ENCODE data around the gene TNFRSF19. TPM values are rescaled to one million over a fixed set of nuclear protein-coding genes. Genes with fewer than 3 reads are reported as not detected.

Gene TNFRSF19
- total and polyA plus RNA-seq, 2 of the 8 experiments (the other 6 are each of a cell fraction or from before 2014, with no cell fraction given) = 0.50 to 0.95 TPM

DNA sequence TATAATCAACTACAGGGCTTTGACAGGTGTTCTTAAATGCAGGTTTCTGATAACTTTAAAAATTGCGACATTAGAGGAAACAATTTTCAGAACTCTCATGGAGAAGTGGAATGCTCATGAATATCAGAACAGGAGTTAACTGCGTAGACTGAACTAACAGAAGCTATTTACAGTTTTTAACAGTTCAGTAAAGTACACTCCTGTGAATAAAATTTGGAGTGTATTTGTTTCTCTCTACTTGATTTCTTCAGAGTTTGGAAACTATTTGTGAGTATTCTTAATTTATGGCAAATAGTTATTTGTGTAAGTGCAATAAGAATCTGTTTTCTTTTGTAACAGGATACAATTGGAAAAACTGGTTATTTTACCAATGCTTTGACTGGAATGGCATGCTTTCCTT is 114.4 kb downstream of the TNFRSF19 start (continued):
- TF ChIP-seq, protein P1, sequence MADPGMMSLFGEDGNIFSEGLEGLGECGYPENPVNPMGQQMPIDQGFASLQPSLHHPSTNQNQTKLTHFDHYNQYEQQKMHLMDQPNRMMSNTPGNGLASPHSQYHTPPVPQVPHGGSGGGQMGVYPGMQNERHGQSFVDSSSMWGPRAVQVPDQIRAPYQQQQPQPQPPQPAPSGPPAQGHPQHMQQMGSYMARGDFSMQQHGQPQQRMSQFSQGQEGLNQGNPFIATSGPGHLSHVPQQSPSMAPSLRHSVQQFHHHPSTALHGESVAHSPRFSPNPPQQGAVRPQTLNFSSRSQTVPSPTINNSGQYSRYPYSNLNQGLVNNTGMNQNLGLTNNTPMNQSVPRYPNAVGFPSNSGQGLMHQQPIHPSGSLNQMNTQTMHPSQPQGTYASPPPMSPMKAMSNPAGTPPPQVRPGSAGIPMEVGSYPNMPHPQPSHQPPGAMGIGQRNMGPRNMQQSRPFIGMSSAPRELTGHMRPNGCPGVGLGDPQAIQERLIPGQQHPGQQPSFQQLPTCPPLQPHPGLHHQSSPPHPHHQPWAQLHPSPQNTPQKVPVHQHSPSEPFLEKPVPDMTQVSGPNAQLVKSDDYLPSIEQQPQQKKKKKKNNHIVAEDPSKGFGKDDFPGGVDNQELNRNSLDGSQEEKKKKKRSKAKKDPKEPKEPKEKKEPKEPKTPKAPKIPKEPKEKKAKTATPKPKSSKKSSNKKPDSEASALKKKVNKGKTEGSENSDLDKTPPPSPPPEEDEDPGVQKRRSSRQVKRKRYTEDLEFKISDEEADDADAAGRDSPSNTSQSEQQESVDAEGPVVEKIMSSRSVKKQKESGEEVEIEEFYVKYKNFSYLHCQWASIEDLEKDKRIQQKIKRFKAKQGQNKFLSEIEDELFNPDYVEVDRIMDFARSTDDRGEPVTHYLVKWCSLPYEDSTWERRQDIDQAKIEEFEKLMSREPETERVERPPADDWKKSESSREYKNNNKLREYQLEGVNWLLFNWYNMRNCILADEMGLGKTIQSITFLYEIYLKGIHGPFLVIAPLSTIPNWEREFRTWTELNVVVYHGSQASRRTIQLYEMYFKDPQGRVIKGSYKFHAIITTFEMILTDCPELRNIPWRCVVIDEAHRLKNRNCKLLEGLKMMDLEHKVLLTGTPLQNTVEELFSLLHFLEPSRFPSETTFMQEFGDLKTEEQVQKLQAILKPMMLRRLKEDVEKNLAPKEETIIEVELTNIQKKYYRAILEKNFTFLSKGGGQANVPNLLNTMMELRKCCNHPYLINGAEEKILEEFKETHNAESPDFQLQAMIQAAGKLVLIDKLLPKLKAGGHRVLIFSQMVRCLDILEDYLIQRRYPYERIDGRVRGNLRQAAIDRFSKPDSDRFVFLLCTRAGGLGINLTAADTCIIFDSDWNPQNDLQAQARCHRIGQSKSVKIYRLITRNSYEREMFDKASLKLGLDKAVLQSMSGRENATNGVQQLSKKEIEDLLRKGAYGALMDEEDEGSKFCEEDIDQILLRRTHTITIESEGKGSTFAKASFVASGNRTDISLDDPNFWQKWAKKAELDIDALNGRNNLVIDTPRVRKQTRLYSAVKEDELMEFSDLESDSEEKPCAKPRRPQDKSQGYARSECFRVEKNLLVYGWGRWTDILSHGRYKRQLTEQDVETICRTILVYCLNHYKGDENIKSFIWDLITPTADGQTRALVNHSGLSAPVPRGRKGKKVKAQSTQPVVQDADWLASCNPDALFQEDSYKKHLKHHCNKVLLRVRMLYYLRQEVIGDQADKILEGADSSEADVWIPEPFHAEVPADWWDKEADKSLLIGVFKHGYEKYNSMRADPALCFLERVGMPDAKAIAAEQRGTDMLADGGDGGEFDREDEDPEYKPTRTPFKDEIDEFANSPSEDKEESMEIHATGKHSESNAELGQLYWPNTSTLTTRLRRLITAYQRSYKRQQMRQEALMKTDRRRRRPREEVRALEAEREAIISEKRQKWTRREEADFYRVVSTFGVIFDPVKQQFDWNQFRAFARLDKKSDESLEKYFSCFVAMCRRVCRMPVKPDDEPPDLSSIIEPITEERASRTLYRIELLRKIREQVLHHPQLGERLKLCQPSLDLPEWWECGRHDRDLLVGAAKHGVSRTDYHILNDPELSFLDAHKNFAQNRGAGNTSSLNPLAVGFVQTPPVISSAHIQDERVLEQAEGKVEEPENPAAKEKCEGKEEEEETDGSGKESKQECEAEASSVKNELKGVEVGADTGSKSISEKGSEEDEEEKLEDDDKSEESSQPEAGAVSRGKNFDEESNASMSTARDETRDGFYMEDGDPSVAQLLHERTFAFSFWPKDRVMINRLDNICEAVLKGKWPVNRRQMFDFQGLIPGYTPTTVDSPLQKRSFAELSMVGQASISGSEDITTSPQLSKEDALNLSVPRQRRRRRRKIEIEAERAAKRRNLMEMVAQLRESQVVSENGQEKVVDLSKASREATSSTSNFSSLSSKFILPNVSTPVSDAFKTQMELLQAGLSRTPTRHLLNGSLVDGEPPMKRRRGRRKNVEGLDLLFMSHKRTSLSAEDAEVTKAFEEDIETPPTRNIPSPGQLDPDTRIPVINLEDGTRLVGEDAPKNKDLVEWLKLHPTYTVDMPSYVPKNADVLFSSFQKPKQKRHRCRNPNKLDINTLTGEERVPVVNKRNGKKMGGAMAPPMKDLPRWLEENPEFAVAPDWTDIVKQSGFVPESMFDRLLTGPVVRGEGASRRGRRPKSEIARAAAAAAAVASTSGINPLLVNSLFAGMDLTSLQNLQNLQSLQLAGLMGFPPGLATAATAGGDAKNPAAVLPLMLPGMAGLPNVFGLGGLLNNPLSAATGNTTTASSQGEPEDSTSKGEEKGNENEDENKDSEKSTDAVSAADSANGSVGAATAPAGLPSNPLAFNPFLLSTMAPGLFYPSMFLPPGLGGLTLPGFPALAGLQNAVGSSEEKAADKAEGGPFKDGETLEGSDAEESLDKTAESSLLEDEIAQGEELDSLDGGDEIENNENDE (IDR thresholded peaks at IDR 0.05; ENCODE audit: insufficient replicate concordance, low read length) = no peak
- no peak for TF ChIP-seq KDM5A (IDR thresholded peaks at IDR 0.05; ENCODE audit: low read length)
- TF ChIP-seq CBX8 (IDR thresholded peaks at IDR 0.05; ENCODE audit: borderline replicate concordance, low read depth, low read length) = no peak
- TF ChIP-seq, protein P2, sequence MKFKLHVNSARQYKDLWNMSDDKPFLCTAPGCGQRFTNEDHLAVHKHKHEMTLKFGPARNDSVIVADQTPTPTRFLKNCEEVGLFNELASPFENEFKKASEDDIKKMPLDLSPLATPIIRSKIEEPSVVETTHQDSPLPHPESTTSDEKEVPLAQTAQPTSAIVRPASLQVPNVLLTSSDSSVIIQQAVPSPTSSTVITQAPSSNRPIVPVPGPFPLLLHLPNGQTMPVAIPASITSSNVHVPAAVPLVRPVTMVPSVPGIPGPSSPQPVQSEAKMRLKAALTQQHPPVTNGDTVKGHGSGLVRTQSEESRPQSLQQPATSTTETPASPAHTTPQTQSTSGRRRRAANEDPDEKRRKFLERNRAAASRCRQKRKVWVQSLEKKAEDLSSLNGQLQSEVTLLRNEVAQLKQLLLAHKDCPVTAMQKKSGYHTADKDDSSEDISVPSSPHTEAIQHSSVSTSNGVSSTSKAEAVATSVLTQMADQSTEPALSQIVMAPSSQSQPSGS (IDR thresholded peaks at IDR 0.05; ENCODE audit: low read length) = no peak
- TF ChIP-seq BACH1 (IDR thresholded peaks at IDR 0.05; ENCODE audit: low read length) = no peak
- TF ChIP-seq SP2 (IDR thresholded peaks at IDR 0.05; ENCODE audit: low read length) = no peak
- no peak for TF ChIP-seq PHF8 (conservative IDR thresholded peaks at IDR 0.05; ENCODE audit: low read depth, low read length)
- TF ChIP-seq SAP30 (IDR thresholded peaks at IDR 0.05; ENCODE audit: insufficient read depth, insufficient replicate concordance, low read length) = no peak
- TF ChIP-seq SP4 (IDR thresholded peaks at IDR 0.05; ENCODE audit: low read length) = no peak
- TF ChIP-seq GTF2F1 (IDR thresholded peaks at IDR 0.05; ENCODE audit: borderline replicate concordance, low read depth, low read length) = no peak
- TF ChIP-seq TEAD4 (IDR thresholded peaks at IDR 0.05; ENCODE audit: low read depth, low read length) = no peak
